ENCODE data around the gene SPPL2C.

DNA sequence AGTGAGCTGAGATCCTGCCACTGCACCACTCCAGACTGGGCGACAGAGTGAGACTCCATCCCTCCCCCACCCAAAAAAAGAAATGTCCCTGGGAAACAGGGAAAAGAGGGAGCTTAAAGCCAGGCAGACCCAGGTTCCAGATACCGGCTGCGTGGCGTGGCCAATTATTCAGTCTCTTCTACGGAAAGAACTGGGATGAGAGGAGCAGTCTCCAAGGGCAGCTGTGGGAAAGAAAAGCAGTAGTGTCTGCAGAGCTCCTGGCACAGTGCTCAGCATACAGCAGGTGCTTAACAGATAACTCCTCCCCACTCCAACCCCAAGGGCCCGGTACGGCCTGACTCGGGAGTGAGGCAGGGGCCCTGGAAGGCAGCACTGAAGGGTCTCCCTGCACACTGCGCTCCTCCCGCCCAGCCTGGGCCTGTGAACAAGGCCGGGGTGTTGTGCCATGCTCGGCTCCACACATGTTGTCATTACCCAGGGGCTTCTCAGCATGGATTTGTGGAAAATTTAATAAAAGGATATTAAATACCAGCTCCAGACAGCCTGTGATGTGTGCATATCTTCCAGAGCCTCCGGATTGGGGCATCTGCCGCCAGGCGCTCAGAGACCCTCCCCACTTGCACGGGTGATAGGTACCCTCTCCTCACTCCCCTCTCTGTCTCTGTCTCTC, 17.6 kb upstream of the SPPL2C start:
- TF ChIP-seq, protein P1, sequence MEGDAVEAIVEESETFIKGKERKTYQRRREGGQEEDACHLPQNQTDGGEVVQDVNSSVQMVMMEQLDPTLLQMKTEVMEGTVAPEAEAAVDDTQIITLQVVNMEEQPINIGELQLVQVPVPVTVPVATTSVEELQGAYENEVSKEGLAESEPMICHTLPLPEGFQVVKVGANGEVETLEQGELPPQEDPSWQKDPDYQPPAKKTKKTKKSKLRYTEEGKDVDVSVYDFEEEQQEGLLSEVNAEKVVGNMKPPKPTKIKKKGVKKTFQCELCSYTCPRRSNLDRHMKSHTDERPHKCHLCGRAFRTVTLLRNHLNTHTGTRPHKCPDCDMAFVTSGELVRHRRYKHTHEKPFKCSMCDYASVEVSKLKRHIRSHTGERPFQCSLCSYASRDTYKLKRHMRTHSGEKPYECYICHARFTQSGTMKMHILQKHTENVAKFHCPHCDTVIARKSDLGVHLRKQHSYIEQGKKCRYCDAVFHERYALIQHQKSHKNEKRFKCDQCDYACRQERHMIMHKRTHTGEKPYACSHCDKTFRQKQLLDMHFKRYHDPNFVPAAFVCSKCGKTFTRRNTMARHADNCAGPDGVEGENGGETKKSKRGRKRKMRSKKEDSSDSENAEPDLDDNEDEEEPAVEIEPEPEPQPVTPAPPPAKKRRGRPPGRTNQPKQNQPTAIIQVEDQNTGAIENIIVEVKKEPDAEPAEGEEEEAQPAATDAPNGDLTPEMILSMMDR (IDR thresholded peaks at IDR 0.05; ENCODE audit: low read depth, low read length) = no peak
- TF ChIP-seq EZH2phosphoT487 (IDR thresholded peaks at IDR 0.05; ENCODE audit: low read depth) = no peak

Data from OCI-LY3 (cell line).